ENCODE results near the gene LRRC4.

GRCh38 chr7:127998671-127999070, 32.6 kb downstream of the LRRC4 start:
- no peak for TF ChIP-seq CTCF (IDR thresholded peaks at IDR 0.05; ENCODE audit: low read length)
- TF ChIP-seq EZH2 (optimal IDR thresholded peaks at IDR 0.05; ENCODE audit: low read depth, low read length) = no peak
- TF ChIP-seq EZH2phosphoT487 (IDR thresholded peaks at IDR 0.05; ENCODE audit: low read length) = no peak

Measured in MM.1S (cell line).